ENCODE measurements around the gene FN3KRP. TPM values are rescaled to one million over a fixed set of nuclear protein-coding genes. Genes with fewer than 3 reads are reported as not detected.
"Not testable (repeated sequence)": the region's sequence is repeated elsewhere in the genome, so short reads cannot be mapped to it uniquely, and the experiment has no call there.

The FN3KRP gene
- total RNA-seq, 1 donor from 2014 or later, result 24.1 TPM

GRCh38 chr17:82736511-82737185 lies 20.1 kb downstream of the FN3KRP start:
- DNase-seq (ENCODE audit: low spot score in 2 of 2) (no peak), FAIRE-seq (no peak)

GRCh38 chr17:82737967-82738877 lies 21.7 kb downstream of the FN3KRP start:
- DNase-seq (ENCODE audit: low spot score in 2 of 2), result peak; percentile 62 to 78

GRCh38 chr17:82740906-82741759 lies 24.6 kb downstream of the FN3KRP start:
- FAIRE-seq (no peak), DNase-seq (ENCODE audit: low spot score in 2 of 2) (no peak)

More at GRCh38 chr17:82737967-82738877, 21.7 kb downstream of the FN3KRP start:
- peak; percentile 36 for FAIRE-seq

- no peak for DNase-seq (ENCODE audit: low spot score in 2 of 2)
- no peak for FAIRE-seq
These were observed 27.1 kb downstream of the FN3KRP start for GRCh38 chr17:82743344-82744219.

GRCh38 chr17:82744736-82745135 lies 28.2 kb downstream of the FN3KRP start:
- FAIRE-seq; DNase-seq (ENCODE audit: low spot score in 2 of 2): not testable (repeated sequence)

GRCh38 chr17:82745524-82745923 lies 29.0 kb downstream of the FN3KRP start:
- DNase-seq (ENCODE audit: low spot score in 2 of 2) (no peak), FAIRE-seq (no peak)

- no peak for DNase-seq (ENCODE audit: low spot score in 2 of 2)
These were observed 32.2 kb downstream of the FN3KRP start for GRCh38 chr17:82748756-82749155.

GRCh38 chr17:82750241-82750908 lies 33.9 kb downstream of the FN3KRP start:
- FAIRE-seq (no peak), DNase-seq (ENCODE audit: low spot score in 2 of 2) (no peak)

More at GRCh38 chr17:82748756-82749155, 32.2 kb downstream of the FN3KRP start:
- no peak for FAIRE-seq

- no peak for FAIRE-seq
- no peak for DNase-seq (ENCODE audit: low spot score in 2 of 2)
These were observed 34.7 kb downstream of the FN3KRP start for GRCh38 chr17:82751171-82751570.

GRCh38 chr17:82751571-82752370 lies 35.3 kb downstream of the FN3KRP start, which contains the start of gene TBCD:
Gene TBCD (plus strand): TSS chr17:82752065. CDS start chr17:82752194, 129 bp downstream.
- DNase-seq (ENCODE audit: low spot score in 2 of 2), result peak; percentile 95 to 96
- FAIRE-seq, result no peak

GRCh38 chr17:82752371-82753200 lies 36.1 kb downstream of the FN3KRP start:
- DNase-seq (ENCODE audit: low spot score in 2 of 2), result peak in 1 of 2 donors; percentile 37
- FAIRE-seq, result no peak

GRCh38 chr17:82753201-82753464 lies 36.6 kb downstream of the FN3KRP start:
- FAIRE-seq (no peak), DNase-seq (ENCODE audit: low spot score in 2 of 2) (no peak)

- DNase-seq (ENCODE audit: low spot score in 2 of 2), result no peak
- FAIRE-seq, result no peak
These were observed 38.0 kb downstream of the FN3KRP start for GRCh38 chr17:82754297-82755208.

GRCh38 chr17:82756166-82756565 lies 39.7 kb downstream of the FN3KRP start:
- FAIRE-seq, result no peak
- DNase-seq (ENCODE audit: low spot score in 2 of 2), result no peak

- DNase-seq (ENCODE audit: low spot score in 2 of 2) (no peak), FAIRE-seq (no peak)
These were observed 48.9 kb downstream of the FN3KRP start for GRCh38 chr17:82765371-82765770.

GRCh38 chr17:82767041-82767754 lies 50.7 kb downstream of the FN3KRP start:
- DNase-seq (ENCODE audit: low spot score in 2 of 2) (peak; percentile 60 to 70), FAIRE-seq (no peak)

Measured in frontal cortex (tissue), 4 donors.